ENCODE data around the gene NEU4.

- TF ChIP-seq EZH2 (IDR thresholded peaks at IDR 0.05) (no peak), POLR2AphosphoS5 (IDR thresholded peaks at IDR 0.05; ENCODE audit: borderline replicate concordance, low read depth, low read length) (no peak), FOXP2 (optimal IDR thresholded peaks at IDR 0.05; ENCODE audit: control extremely low read depth, extremely low read length, insufficient read depth) (no peak)
These were observed 5.3 kb upstream of the NEU4 start for GRCh38 chr2:241803387-241804325.

All from SK-N-MC (cell line).